K562 (cell line): Measurements from ENCODE around the gene TFCP2.

ENCODE experiments used
- BCOR ChIP-seq: fragments of 450-650 bp; IDR thresholded peaks from 2 replicates; pipeline ENCODE4 v1.6.1; 2016
- CBFB ChIP-seq: sonication (generic); formaldehyde crosslinking; IDR thresholded peaks from 2 replicates; pipeline ENCODE4 v1.4.0; 2020; ENCODE audit warnings: mild to moderate bottlenecking, missing genetic modification reagents
- HDAC2 ChIP-seq: fragments of 450-650 bp; IDR thresholded peaks from 2 replicates; pipeline ENCODE4 v1.6.1; 2016; ENCODE audit warnings: mild to moderate bottlenecking
- NR3C1 ChIP-seq: sonication (generic); formaldehyde crosslinking; IDR thresholded peaks from 2 replicates; pipeline ENCODE4 v1.8.1; 2022; ENCODE audit warnings: missing genetic modification reagents
- RAD21 ChIP-seq, 2 experiments: fragments of 250-450 bp in 1 of 2; fragments of 450-650 bp in 1 of 2; sonication (Bioruptor Pico) in 1 of 2; formaldehyde crosslinking in 1 of 2; IDR thresholded peaks in 1 of 2; conservative IDR thresholded peaks in 1 of 2; 2 replicates each; pipeline versions ENCODE4 v1.4.0 to v1.8.0; 2020 to 2022; ENCODE audit warnings: mild to moderate bottlenecking in 2 of 2, moderate library complexity in 1 of 2
- SIX5 ChIP-seq, 2 experiments: IDR thresholded peaks; 2 replicates each; pipeline ENCODE4 v1.6.1; 2011; ENCODE audit warnings: low read length in 2 of 2, borderline replicate concordance in 1 of 2, low read depth in 1 of 2, mild to moderate bottlenecking in 1 of 2, moderate library complexity in 1 of 2; ENCODE audit not compliant: insufficient read depth in 1 of 2
- SRSF1 ChIP-seq: fragments of 200-400 bp; formaldehyde crosslinking; IDR thresholded peaks from 2 replicates; pipeline ENCODE4 v1.6.1; 2017; ENCODE audit warnings: mild to moderate bottlenecking, low read depth, low read length, moderate library complexity
- TAF1 ChIP-seq: IDR thresholded peaks from 2 replicates; pipeline ENCODE4 v1.6.1; 2011; ENCODE audit warnings: mild to moderate bottlenecking, low read length, moderate library complexity; ENCODE audit not compliant: insufficient read depth, control insufficient read depth, severe bottlenecking; ENCODE audit errors: extremely low read depth
- YY1 ChIP-seq, 3 experiments: IDR thresholded peaks; 2 replicates each; pipeline ENCODE4 v1.6.1; 2011; ENCODE audit warnings: low read length in 2 of 3, mild to moderate bottlenecking in 2 of 3, moderate library complexity in 2 of 3, borderline replicate concordance in 1 of 3, control low read depth in 1 of 3, low read depth in 1 of 3; ENCODE audit not compliant: insufficient read depth in 3 of 3, insufficient replicate concordance in 2 of 3, control insufficient read depth in 1 of 3, insufficient read length in 1 of 3; ENCODE audit errors: extremely low read depth in 1 of 3
- ZNF133 ChIP-seq: fragments of 250-450 bp; sonication (Bioruptor Pico); IDR thresholded peaks from 2 replicates; pipeline ENCODE4 v1.4.0; 2020; ENCODE audit warnings: mild to moderate bottlenecking
- TF ChIP-seq, protein P1 (sequence below), 3 experiments: IDR thresholded peaks in 2 of 3; conservative IDR thresholded peaks in 1 of 3; 2 replicates each; pipeline ENCODE4 v1.5.1; 2011 to 2012; ENCODE audit warnings: low read length in 3 of 3, mild to moderate bottlenecking in 3 of 3, control low read depth in 2 of 3, improper control_type of control experiment in 1 of 3, inconsistent platforms in 1 of 3, low read depth in 1 of 3, mixed read lengths in 1 of 3, moderate library complexity in 1 of 3; ENCODE audit not compliant: insufficient read depth in 2 of 3
- TF ChIP-seq, protein P2 (sequence below): fragments of 250-450 bp; sonication (Bioruptor Pico); IDR thresholded peaks from 2 replicates; pipeline ENCODE4 v1.4.0; 2020; ENCODE audit warnings: mild to moderate bottlenecking
- TF ChIP-seq, protein P3 (sequence below): fragments of 450-650 bp; formaldehyde crosslinking; IDR thresholded peaks from 2 replicates; pipeline ENCODE4 v1.4.0; 2022; ENCODE audit warnings: mild to moderate bottlenecking, moderate library complexity

- TF ChIP-seq HDAC2 (no peak), SRSF1 (no peak), NR3C1 (CRISPR knock-in tag) (no peak), RAD21 (CRISPR knock-in tag; conservative IDR thresholded peaks at IDR 0.05 in 1 of 2, IDR thresholded peaks at IDR 0.05 in 1 of 2) (no peak), SIX5 (IDR thresholded peaks at IDR 0.05; ENCODE audit: borderline replicate concordance in 1 of 2, insufficient read depth in 1 of 2, low read depth in 1 of 2, low read length in 2 of 2) (no peak), ZNF133 (CRISPR knock-in tag) (no peak), BCOR (no peak), YY1 (IDR thresholded peaks at IDR 0.05; ENCODE audit: borderline replicate concordance in 1 of 3, control insufficient read depth in 1 of 3, extremely low read depth in 1 of 3, insufficient read depth in 3 of 3, insufficient read length in 1 of 3, insufficient replicate concordance in 2 of 3, low read depth in 1 of 3, low read length in 2 of 3) (no peak), TAF1 (no peak), CBFB (CRISPR knock-in tag) (no peak)
- TF ChIP-seq, protein P1, sequence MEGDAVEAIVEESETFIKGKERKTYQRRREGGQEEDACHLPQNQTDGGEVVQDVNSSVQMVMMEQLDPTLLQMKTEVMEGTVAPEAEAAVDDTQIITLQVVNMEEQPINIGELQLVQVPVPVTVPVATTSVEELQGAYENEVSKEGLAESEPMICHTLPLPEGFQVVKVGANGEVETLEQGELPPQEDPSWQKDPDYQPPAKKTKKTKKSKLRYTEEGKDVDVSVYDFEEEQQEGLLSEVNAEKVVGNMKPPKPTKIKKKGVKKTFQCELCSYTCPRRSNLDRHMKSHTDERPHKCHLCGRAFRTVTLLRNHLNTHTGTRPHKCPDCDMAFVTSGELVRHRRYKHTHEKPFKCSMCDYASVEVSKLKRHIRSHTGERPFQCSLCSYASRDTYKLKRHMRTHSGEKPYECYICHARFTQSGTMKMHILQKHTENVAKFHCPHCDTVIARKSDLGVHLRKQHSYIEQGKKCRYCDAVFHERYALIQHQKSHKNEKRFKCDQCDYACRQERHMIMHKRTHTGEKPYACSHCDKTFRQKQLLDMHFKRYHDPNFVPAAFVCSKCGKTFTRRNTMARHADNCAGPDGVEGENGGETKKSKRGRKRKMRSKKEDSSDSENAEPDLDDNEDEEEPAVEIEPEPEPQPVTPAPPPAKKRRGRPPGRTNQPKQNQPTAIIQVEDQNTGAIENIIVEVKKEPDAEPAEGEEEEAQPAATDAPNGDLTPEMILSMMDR (IDR thresholded peaks at IDR 0.05 in 2 of 3, conservative IDR thresholded peaks at IDR 0.05 in 1 of 3; ENCODE audit: insufficient read depth in 2 of 3, low read depth in 1 of 3, low read length in 3 of 3): no peak
- TF ChIP-seq, protein P2, sequence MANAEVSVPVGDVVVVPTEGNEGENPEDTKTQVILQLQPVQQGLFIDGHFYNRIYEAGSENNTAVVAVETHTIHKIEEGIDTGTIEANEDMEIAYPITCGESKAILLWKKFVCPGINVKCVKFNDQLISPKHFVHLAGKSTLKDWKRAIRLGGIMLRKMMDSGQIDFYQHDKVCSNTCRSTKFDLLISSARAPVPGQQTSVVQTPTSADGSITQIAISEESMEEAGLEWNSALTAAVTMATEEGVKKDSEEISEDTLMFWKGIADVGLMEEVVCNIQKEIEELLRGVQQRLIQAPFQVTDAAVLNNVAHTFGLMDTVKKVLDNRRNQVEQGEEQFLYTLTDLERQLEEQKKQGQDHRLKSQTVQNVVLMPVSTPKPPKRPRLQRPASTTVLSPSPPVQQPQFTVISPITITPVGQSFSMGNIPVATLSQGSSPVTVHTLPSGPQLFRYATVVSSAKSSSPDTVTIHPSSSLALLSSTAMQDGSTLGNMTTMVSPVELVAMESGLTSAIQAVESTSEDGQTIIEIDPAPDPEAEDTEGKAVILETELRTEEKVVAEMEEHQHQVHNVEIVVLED (CRISPR knock-in tag): no peak
- TF ChIP-seq, protein P3, sequence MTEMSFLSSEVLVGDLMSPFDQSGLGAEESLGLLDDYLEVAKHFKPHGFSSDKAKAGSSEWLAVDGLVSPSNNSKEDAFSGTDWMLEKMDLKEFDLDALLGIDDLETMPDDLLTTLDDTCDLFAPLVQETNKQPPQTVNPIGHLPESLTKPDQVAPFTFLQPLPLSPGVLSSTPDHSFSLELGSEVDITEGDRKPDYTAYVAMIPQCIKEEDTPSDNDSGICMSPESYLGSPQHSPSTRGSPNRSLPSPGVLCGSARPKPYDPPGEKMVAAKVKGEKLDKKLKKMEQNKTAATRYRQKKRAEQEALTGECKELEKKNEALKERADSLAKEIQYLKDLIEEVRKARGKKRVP (CRISPR knock-in tag): no peak
Measured at GRCh38 chr12:51209259-51209658, 36.3 kb upstream of the TFCP2 start.
